Measurements from ENCODE around the gene PLPPR5.

DNA sequence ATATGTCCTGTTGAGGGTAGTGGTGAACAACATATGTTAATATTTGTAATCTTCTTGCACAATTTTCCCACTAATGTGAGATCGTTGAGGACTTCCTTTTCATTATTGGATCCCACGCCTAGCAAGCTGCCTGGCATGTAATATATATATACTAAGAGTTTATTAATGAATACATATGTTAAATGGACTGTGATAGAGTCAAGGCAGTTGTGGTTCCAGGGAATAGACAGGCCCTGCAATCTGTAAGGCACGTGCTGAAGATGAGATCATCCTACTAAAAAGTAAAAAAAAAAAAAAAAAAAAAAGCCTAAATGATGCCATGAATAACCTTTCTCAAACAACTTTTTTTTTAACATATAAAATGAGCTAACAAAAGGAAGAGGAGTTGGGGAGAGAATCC is 28.9 kb downstream of the PLPPR5 start:
- TF ChIP-seq, protein P1, sequence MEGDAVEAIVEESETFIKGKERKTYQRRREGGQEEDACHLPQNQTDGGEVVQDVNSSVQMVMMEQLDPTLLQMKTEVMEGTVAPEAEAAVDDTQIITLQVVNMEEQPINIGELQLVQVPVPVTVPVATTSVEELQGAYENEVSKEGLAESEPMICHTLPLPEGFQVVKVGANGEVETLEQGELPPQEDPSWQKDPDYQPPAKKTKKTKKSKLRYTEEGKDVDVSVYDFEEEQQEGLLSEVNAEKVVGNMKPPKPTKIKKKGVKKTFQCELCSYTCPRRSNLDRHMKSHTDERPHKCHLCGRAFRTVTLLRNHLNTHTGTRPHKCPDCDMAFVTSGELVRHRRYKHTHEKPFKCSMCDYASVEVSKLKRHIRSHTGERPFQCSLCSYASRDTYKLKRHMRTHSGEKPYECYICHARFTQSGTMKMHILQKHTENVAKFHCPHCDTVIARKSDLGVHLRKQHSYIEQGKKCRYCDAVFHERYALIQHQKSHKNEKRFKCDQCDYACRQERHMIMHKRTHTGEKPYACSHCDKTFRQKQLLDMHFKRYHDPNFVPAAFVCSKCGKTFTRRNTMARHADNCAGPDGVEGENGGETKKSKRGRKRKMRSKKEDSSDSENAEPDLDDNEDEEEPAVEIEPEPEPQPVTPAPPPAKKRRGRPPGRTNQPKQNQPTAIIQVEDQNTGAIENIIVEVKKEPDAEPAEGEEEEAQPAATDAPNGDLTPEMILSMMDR (IDR thresholded peaks at IDR 0.05) = no peak
- TF ChIP-seq POLR2A (IDR thresholded peaks at IDR 0.05) = no peak

Measured in sigmoid colon (tissue), 3 donors.